PC-9 (cell line): ENCODE measurements around the gene PIGM.

ENCODE experiments used
- CTCF ChIP-seq: fragments of 200-600 bp; sonication (generic); conservative IDR thresholded peaks from 2 replicates; pipeline ENCODE4 v1.6.1; 2017; ENCODE audit warnings: mixed run types, antibody characterized with exemption, mild to moderate bottlenecking, moderate library complexity
- EZH2 ChIP-seq: fragments of 200-600 bp; sonication (generic); IDR thresholded peaks from 2 replicates; pipeline ENCODE4 v1.8.0; 2017; ENCODE audit warnings: antibody characterized with exemption, low read depth

- TF ChIP-seq CTCF (no peak), EZH2 (no peak)
These were observed 17.3 kb upstream of the PIGM start for GRCh38 chr1:160049101-160049500.
